RWPE2 (cell line): Measurements from ENCODE around the gene XPR1.
A peak's percentile ranks its signal among the peaks of the same experiment; 100 is the strongest.

Experiments used
- ATAC-seq: fragments of 200-7000 bp; cut with Tn5 transposase; 3 replicates; pipeline ENCODE4 v1.9.1; 2021; ENCODE audit warnings: low read depth
- DNase-seq: peaks from one replicate; pipeline ENCODE4 v3.0.0-alpha.2; 2020; ENCODE audit warnings: low spot score
- H3K27ac ChIP-seq: fragments of 450-650 bp; 2 replicates; pipeline ENCODE4 v1.5.1; 2017; ENCODE audit warnings: mild to moderate bottlenecking; ENCODE audit not compliant: poor library complexity, severe bottlenecking
- H3K27me3 ChIP-seq: fragments of 250-450 bp; sonication (Bioruptor Pico); 2 replicates; pipeline ENCODE4 v1.5.1; 2021; ENCODE audit warnings: mild to moderate bottlenecking, moderate library complexity; ENCODE audit not compliant: insufficient read depth, poor library complexity, severe bottlenecking
- H3K36me3 ChIP-seq: fragments of 250-450 bp; sonication (Bioruptor Pico); 2 replicates; pipeline ENCODE4 v1.5.1; 2020; ENCODE audit warnings: low read depth, mild to moderate bottlenecking, moderate library complexity
- H3K4me1 ChIP-seq: fragments of 250-450 bp; sonication (Bioruptor Pico); 2 replicates; pipeline ENCODE4 v1.5.1; 2021; ENCODE audit warnings: mild to moderate bottlenecking, moderate library complexity; ENCODE audit not compliant: insufficient read depth, poor library complexity, severe bottlenecking
- H3K4me3 ChIP-seq: fragments of 250-450 bp; sonication (Bioruptor Pico); 2 replicates; pipeline ENCODE4 v1.5.1; 2021; ENCODE audit warnings: mild to moderate bottlenecking, moderate library complexity; ENCODE audit not compliant: severe bottlenecking
- H3K9me3 ChIP-seq: fragments of 250-450 bp; sonication (Bioruptor Pico); 2 replicates; pipeline ENCODE4 v1.5.1; 2021; ENCODE audit warnings: mild to moderate bottlenecking, moderate library complexity; ENCODE audit not compliant: severe bottlenecking
- TF ChIP-seq, protein P1 (sequence below): fragments of 450-650 bp; IDR thresholded peaks from one replicate; pipeline ENCODE4 v1.5.1; 2017; ENCODE audit warnings: mild to moderate bottlenecking, moderate library complexity; ENCODE audit not compliant: poor library complexity, severe bottlenecking

XPR1 gene

DNA sequence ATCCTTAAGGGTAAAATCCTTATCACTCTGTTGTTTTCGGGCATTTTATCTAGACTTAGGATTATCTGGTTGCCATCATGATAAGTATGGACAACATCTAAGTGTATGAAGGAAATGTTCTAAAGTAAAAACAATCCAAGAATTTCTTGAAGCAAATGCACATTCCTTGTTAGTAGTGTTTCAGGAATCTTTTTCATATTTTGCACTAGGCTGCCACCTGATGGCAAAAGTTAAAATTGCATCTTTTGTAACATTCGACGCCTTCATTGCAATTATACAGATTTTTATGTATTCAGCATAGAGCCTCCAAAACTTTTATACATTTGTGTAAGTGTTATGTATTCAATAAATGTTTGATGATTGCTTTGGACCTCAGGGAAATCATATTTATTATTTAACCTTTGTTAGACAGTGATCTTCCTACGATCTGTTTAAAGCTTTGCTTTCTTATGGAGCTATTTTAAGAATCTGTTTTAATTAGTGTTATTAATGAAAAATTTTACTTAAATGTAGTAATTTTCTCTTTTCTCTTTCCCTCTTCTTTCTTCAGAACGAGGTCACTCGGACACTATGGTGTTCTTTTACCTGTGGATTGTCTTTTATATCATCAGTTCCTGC, 231.4 kb downstream of the XPR1 start:
- ATAC-seq: 0 out of 3 replicates have a peak, but pooled peaks have one; percentile 14
- Histone ChIP-seq H3K36me3 (peaks cover 13% of the 10 kb centered on the region), H3K27ac (no peak overlapping the region), H3K4me1 (peaks cover 3% of the 10 kb centered on the region), H3K9me3 (no peaks in the 10 kb centered on the region), H3K4me3 (no peak overlapping the region), H3K27me3 (no peaks in the 10 kb centered on the region)
- TF ChIP-seq, protein P1, sequence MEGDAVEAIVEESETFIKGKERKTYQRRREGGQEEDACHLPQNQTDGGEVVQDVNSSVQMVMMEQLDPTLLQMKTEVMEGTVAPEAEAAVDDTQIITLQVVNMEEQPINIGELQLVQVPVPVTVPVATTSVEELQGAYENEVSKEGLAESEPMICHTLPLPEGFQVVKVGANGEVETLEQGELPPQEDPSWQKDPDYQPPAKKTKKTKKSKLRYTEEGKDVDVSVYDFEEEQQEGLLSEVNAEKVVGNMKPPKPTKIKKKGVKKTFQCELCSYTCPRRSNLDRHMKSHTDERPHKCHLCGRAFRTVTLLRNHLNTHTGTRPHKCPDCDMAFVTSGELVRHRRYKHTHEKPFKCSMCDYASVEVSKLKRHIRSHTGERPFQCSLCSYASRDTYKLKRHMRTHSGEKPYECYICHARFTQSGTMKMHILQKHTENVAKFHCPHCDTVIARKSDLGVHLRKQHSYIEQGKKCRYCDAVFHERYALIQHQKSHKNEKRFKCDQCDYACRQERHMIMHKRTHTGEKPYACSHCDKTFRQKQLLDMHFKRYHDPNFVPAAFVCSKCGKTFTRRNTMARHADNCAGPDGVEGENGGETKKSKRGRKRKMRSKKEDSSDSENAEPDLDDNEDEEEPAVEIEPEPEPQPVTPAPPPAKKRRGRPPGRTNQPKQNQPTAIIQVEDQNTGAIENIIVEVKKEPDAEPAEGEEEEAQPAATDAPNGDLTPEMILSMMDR: peak; percentile 85
- DNase-seq: no peak

DNA sequence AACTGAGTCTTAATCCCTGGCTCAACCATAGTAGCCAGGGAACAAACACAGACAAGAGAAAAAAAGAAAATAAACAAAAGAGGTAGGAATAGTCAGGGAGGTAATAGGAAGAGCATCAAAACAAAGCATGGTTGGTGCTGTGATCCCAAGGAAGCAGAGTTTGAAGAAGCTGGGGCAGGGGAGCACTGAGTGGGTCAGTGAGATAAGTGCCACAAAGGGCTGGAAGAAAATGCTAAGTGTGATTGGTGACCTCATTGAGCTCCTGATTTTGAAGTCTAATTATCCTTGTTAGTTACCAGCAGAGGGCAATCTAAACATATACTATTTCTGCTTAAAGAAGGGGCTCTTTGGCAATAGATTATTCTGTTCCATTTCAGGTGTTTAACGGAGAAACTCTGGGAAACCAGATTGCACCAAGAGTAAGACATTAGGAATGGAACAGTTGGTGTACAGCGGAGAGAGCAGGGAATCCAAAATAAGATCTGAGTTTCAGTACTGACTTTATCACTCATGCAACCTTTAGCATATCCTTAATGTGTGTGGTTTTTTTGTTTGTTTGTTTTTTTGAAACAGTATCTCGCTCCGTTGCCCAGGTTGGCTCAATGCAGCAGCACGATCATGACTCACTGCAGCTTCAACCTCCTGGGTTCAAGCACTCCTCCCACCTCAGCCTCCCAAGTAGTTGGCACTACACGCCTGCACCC, 250.1 kb downstream of the XPR1 start:
- DNase-seq (no peak), ATAC-seq (peak; percentile 67)
- Histone ChIP-seq H3K4me1 (no peaks in the 10 kb centered on the region), H3K4me3 (no peak overlapping the region), H3K27me3 (no peaks in the 10 kb centered on the region), H3K9me3 (no peaks in the 10 kb centered on the region), H3K27ac (no peak overlapping the region), H3K36me3 (peaks cover 7% of the 10 kb centered on the region; the same call in 1 of the 2 replicates)
- TF ChIP-seq, protein P1: peak; percentile 74

DNA sequence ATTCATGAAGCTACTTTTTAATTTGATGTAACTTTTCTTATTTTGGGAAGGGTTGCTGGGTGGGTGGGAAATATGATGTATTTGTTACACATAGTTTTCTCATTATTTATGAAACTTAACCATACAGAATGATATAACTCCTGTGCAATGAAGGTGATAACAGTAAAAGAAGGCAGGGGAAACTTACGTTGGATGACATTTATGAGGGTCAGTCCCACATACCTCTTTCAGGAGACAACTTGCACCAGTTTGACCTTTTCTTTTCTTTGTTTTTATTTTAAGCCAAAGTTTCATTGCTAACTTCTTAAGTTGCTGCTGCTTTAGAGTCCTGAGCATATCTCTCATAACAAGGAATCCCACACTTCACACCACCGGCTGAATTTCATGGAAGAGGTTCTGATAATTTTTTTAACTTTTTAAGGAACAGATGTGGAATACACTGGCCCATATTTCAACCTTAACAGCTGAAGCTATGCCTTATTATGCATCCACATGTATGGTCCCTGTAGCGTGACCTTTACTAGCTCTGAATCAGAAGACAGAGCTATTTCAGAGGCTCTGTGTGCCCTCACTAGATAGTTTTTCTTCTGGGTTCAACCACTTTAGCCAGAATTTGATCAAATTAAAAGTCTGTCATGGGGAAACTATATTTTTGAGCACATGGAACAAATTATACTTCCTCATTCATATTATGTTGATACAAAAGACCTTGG, 252.9 kb downstream of the XPR1 start:
- H3K36me3 ChIP-seq: peaks cover 7% of the 10 kb centered on the region; the same call in 1 of the 2 replicates
- H3K27me3 ChIP-seq: no peaks in the 10 kb centered on the region
- H3K4me1 ChIP-seq: no peaks in the 10 kb centered on the region
- DNase-seq (no peak), ATAC-seq (no peak)
- no peaks in the 10 kb centered on the region for H3K9me3 ChIP-seq
- TF ChIP-seq, protein P1: no peak
- no peak overlapping the region for H3K27ac ChIP-seq
- no peak overlapping the region for H3K4me3 ChIP-seq

DNA sequence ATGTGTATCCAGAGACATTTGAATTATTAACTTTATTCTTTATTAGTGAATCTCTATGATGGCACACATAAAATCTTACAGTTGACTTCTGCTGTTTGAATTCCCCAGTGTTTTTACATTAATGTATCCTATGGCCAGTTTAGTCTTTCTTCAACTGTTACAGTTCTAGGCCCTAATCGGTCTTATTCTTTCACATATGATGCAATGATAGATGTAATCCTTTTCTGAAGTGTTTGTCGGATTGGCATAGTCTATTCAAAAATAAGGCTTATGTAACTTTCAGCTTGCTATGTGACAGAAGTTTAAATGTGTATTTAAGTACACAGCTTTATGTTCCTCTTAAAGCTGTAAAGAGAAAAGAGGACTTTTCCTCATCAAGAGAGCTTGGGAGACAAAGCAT, 254.5 kb downstream of the XPR1 start:
- no peaks in the 10 kb centered on the region for H3K9me3 ChIP-seq
- H3K4me1 ChIP-seq: no peaks in the 10 kb centered on the region
- ATAC-seq (no peak), DNase-seq (no peak)
- H3K27me3 ChIP-seq: no peaks in the 10 kb centered on the region
- no peak overlapping the region for H3K4me3 ChIP-seq
- TF ChIP-seq, protein P1: no peak
- no peak overlapping the region for H3K27ac ChIP-seq
- no peaks in the 10 kb centered on the region for H3K36me3 ChIP-seq
